ENCODE results near the gene ADGRD1. TPM values are rescaled to one million over a fixed set of nuclear protein-coding genes. Genes with fewer than 3 reads are reported as not detected.

The ADGRD1 gene
- total and polyA plus RNA-seq, 2 of the 8 experiments (the other 6 are each of a cell fraction or from before 2014, with no cell fraction given) = 0.36 to 0.48 TPM

- TF ChIP-seq CHD7 (IDR thresholded peaks at IDR 0.05; ENCODE audit: insufficient replicate concordance, low read length) (no peak), JUND (IDR thresholded peaks at IDR 0.05; ENCODE audit: low read length) (no peak), TCF12 (IDR thresholded peaks at IDR 0.05; ENCODE audit: low read depth, low read length) (no peak), CEBPB (IDR thresholded peaks at IDR 0.05; ENCODE audit: low read depth, low read length) (no peak), TAF7 (optimal IDR thresholded peaks at IDR 0.05; ENCODE audit: borderline replicate concordance, low read depth, low read length) (no peak), CHD2 (IDR thresholded peaks at IDR 0.05; ENCODE audit: low read length) (no peak), KDM1A (IDR thresholded peaks at IDR 0.05; ENCODE audit: borderline replicate concordance, low read length) (no peak), BACH1 (IDR thresholded peaks at IDR 0.05; ENCODE audit: low read length) (no peak), MAFK (IDR thresholded peaks at IDR 0.05; ENCODE audit: low read depth, low read length) (no peak), CBX8 (IDR thresholded peaks at IDR 0.05; ENCODE audit: borderline replicate concordance, low read depth, low read length) (no peak), SP1 (IDR thresholded peaks at IDR 0.05; ENCODE audit: low read depth, low read length) (no peak), EGR1 (IDR thresholded peaks at IDR 0.05; ENCODE audit: borderline replicate concordance, low read depth, low read length) (no peak), GABPA (IDR thresholded peaks at IDR 0.05; ENCODE audit: borderline replicate concordance, insufficient read depth, low read length) (no peak), POLR2AphosphoS5 (IDR thresholded peaks at IDR 0.05; ENCODE audit: low read depth, low read length) (no peak)
Observed at GRCh38 chr12:130970908-130971233, 17.2 kb downstream of the ADGRD1 start (continued).

Data from H1 (cell line).